GM11168 (cell line): Measurements from ENCODE around the gene RARG.
"Not testable (repeated sequence)": the region's sequence is repeated elsewhere in the genome, so short reads cannot be mapped to it uniquely, and the experiment has no call there.

Source experiments
- in situ Hi-C: fragments of 300-500 bp; cut with MboI; formaldehyde crosslinking; loops from one replicate; pipeline ENCODE4 v1.12.0; 2022; ENCODE audit warnings: low sequenced_read_pairs; ENCODE audit not compliant: unreplicated experiment

RARG gene

GRCh38 chr12:53214221-53214620 lies 17.8 kb downstream of the RARG start:
- in situ Hi-C loops = loop anchor here (5.0 kb wide), 1 partner anchor 73 kb away; no protein-coding TSS in a partner anchor

GRCh38 chr12:53213348-53213747 lies 18.7 kb downstream of the RARG start:
- in situ Hi-C loops = loop anchor here (5.0 kb wide), 1 partner anchor 74 kb away; no protein-coding TSS in a partner anchor

- in situ Hi-C loops = loop anchor here (5.0 kb wide), 1 partner anchor 74 kb away; no protein-coding TSS in a partner anchor
Observed at GRCh38 chr12:53212931-53213330, 19.1 kb downstream of the RARG start.

- in situ Hi-C loops = loop anchor here (5.0 kb wide), 1 partner anchor 76 kb away; no protein-coding TSS in a partner anchor
Observed at GRCh38 chr12:53211476-53212381, 20.3 kb downstream of the RARG start.

- in situ Hi-C loops = loop anchor here (5.0 kb wide), 1 partner anchor 76 kb away; no protein-coding TSS in a partner anchor
Observed at GRCh38 chr12:53210843-53211242, 21.2 kb downstream of the RARG start.

- in situ Hi-C loops = no loop called here
Observed at GRCh38 chr12:53208877-53209463, 23.0 kb downstream of the RARG start.

- in situ Hi-C loops = no loop called here
Observed at GRCh38 chr12:53208435-53208834, 23.6 kb downstream of the RARG start.

- in situ Hi-C loops = no loop called here
Observed at GRCh38 chr12:53207042-53207441, 25.0 kb downstream of the RARG start, which contains the start of gene ITGB7. TSS of gene ITGB7 (minus strand) at chr12:53207251. CDS start at chr12:53200443, 6,808 bp downstream.

GRCh38 chr12:53205747-53206419 lies 26.1 kb downstream of the RARG start:
- in situ Hi-C loops = no loop called here

- in situ Hi-C loops = no loop called here
Observed at GRCh38 chr12:53204351-53204750, 27.7 kb downstream of the RARG start.

GRCh38 chr12:53202316-53202715 lies 29.7 kb downstream of the RARG start:
- in situ Hi-C loops = not testable (repeated sequence)

- in situ Hi-C loops = no loop called here
Observed at GRCh38 chr12:53201639-53202038, 30.4 kb downstream of the RARG start.

- in situ Hi-C loops = no loop called here
Observed at GRCh38 chr12:53201177-53201541, 30.9 kb downstream of the RARG start.

- in situ Hi-C loops = no loop called here
Observed at GRCh38 chr12:53200458-53201176, 31.4 kb downstream of the RARG start.

- in situ Hi-C loops = no loop called here
Observed at GRCh38 chr12:53200107-53200457, 31.9 kb downstream of the RARG start.

GRCh38 chr12:53199700-53200099 lies 32.3 kb downstream of the RARG start:
- in situ Hi-C loops = no loop called here

GRCh38 chr12:53198486-53199110 lies 33.4 kb downstream of the RARG start:
- in situ Hi-C loops = no loop called here

- in situ Hi-C loops = no loop called here
Observed at GRCh38 chr12:53197011-53197640, 34.9 kb downstream of the RARG start.

- in situ Hi-C loops = no loop called here
Observed at GRCh38 chr12:53196486-53196885, 35.5 kb downstream of the RARG start.
